IMR-90 (cell line): ENCODE measurements around the gene ANP32A. TPM values are rescaled to one million over a fixed set of nuclear protein-coding genes. Genes with fewer than 3 reads are reported as not detected.

ENCODE experiments used
- ATAC-seq: fragments of 200-7000 bp; cut with Tn5 transposase; 2 replicates; pipeline ENCODE4 v1.9.1; 2020; ENCODE audit warnings: low read depth, mild to moderate bottlenecking, moderate library complexity
- BruUV-seq: library from RNA; stranded (reverse); fragments of 400-500 nt; replicated peaks from 2 replicates; lab custom pipeline; 2021; lab: Mats Ljungman, UMichigan
- CTCF ChIA-PET: fragments of 300-600 bp; formaldehyde crosslinking; extraction: SDS; loops from one replicate; lab custom pipeline; 2021; ENCODE audit warnings: antibody characterized with exemption; lab: Yijun Ruan, JAX
- POLR2A ChIA-PET: fragments of 300-600 bp; sonication (Branson Sonifier 250); formaldehyde crosslinking; loops from one replicate; lab custom pipeline; 2022; ENCODE audit warnings: antibody characterized with exemption; ENCODE audit not compliant: unreplicated experiment; lab: Charles Lee
- DNase-seq: peaks from one replicate; pipeline ENCODE4 v3.0.0; 2013
- H2AFZ ChIP-seq: replicated peaks from 2 replicates; pipeline ENCODE3; 2013; ENCODE audit warnings: low read length, mild to moderate bottlenecking; ENCODE audit not compliant: poor library complexity
- H2AK5ac ChIP-seq: 2 replicates; pipeline ENCODE4 v1.6.1; 2013; ENCODE audit warnings: low read depth, low read length, inconsistent platforms
- H2AK9ac ChIP-seq: replicated peaks from 2 replicates; pipeline ENCODE3; 2013; ENCODE audit warnings: mild to moderate bottlenecking, low read depth, low read length, moderate library complexity; ENCODE audit not compliant: poor library complexity
- H2BK120ac ChIP-seq: 2 replicates; pipeline ENCODE4 v1.6.1; 2013; ENCODE audit warnings: low read depth, low read length, inconsistent platforms
- H2BK15ac ChIP-seq: 3 replicates; pipeline ENCODE4 v1.6.1; 2013; ENCODE audit warnings: low read depth, low read length, inconsistent platforms
- H2BK20ac ChIP-seq: 2 replicates; pipeline ENCODE4 v1.6.1; 2013; ENCODE audit warnings: low read depth, mild to moderate bottlenecking, inconsistent platforms, low read length, moderate library complexity
- H2BK5ac ChIP-seq: 2 replicates; pipeline ENCODE4 v1.6.1; 2013; ENCODE audit warnings: mild to moderate bottlenecking, low read depth, low read length, inconsistent platforms; ENCODE audit not compliant: poor library complexity, severe bottlenecking
- H3K14ac ChIP-seq: replicated peaks from 2 replicates; pipeline ENCODE4 v1.6.1; 2013; ENCODE audit warnings: low read depth, low read length, inconsistent platforms
- H3K18ac ChIP-seq: 2 replicates; pipeline ENCODE4 v1.6.1; 2013; ENCODE audit warnings: low read depth, low read length, control low read depth
- H3K23ac ChIP-seq: 2 replicates; pipeline ENCODE4 v1.6.1; 2013; ENCODE audit warnings: low read depth, low read length, inconsistent platforms
- H3K27ac ChIP-seq: 2 replicates; pipeline ENCODE4 v1.5.1; 2013; ENCODE audit warnings: mild to moderate bottlenecking, control low read depth, low read length; ENCODE audit not compliant: insufficient read depth
- H3K27me3 ChIP-seq: 2 replicates; pipeline ENCODE4 v1.6.1; 2013; ENCODE audit warnings: low read length; ENCODE audit not compliant: control insufficient read depth, insufficient read depth
- H3K36me3 ChIP-seq: 2 replicates; pipeline ENCODE4 v1.6.1; 2013; ENCODE audit warnings: low read length, mixed read lengths; ENCODE audit not compliant: control insufficient read depth, insufficient read depth
- H3K4ac ChIP-seq: 2 replicates; pipeline ENCODE4 v1.6.1; 2013; ENCODE audit warnings: low read depth, low read length, inconsistent platforms
- H3K4me1 ChIP-seq: 2 replicates; pipeline ENCODE4 v1.6.1; 2013; ENCODE audit warnings: low read length, mixed read lengths; ENCODE audit not compliant: control insufficient read depth, insufficient read depth
- H3K4me2 ChIP-seq: 2 replicates; pipeline ENCODE4 v1.6.1; 2013; ENCODE audit warnings: low read depth, mild to moderate bottlenecking, control low read depth, low read length, moderate library complexity
- H3K4me3 ChIP-seq: 2 replicates; pipeline ENCODE4 v1.5.1; 2013; ENCODE audit warnings: low read depth, mild to moderate bottlenecking, control low read depth, low read length, moderate library complexity; ENCODE audit not compliant: insufficient read depth
- H3K56ac ChIP-seq: 2 replicates; pipeline ENCODE4 v1.6.1; 2013; ENCODE audit warnings: low read length, inconsistent platforms; ENCODE audit not compliant: insufficient read depth; ENCODE audit errors: extremely low read depth
- H3K79me1 ChIP-seq, 2 experiments: 2 replicates each; pipeline ENCODE4 v1.6.1; 2013; ENCODE audit warnings: low read length in 2 of 2, inconsistent platforms in 1 of 2, low read depth in 1 of 2
- H3K9ac ChIP-seq: 2 replicates; pipeline ENCODE4 v1.6.1; 2013; ENCODE audit warnings: low read depth, low read length, control low read depth
- H3K9me1 ChIP-seq: 2 replicates; pipeline ENCODE4 v1.6.1; 2013; ENCODE audit warnings: low read length, inconsistent platforms; ENCODE audit not compliant: insufficient read depth
- H3K9me3 ChIP-seq: 2 replicates; pipeline ENCODE4 v1.6.1; 2013; ENCODE audit warnings: low read length; ENCODE audit not compliant: control insufficient read depth, insufficient read depth
- H4K20me1 ChIP-seq: 2 replicates; pipeline ENCODE4 v1.6.1; 2013; ENCODE audit warnings: low read length, inconsistent platforms; ENCODE audit not compliant: insufficient read depth
- H4K5ac ChIP-seq: 2 replicates; pipeline ENCODE4 v1.6.1; 2013; ENCODE audit warnings: mild to moderate bottlenecking, low read depth, low read length, control low read depth
- H4K8ac ChIP-seq, 2 experiments: 2 replicates each; pipeline ENCODE4 v1.6.1; 2013; ENCODE audit warnings: low read depth in 2 of 2, low read length in 2 of 2, control low read depth in 1 of 2, inconsistent platforms in 1 of 2
- H4K91ac ChIP-seq: 2 replicates; pipeline ENCODE4 v1.6.1; 2013; ENCODE audit warnings: low read depth, low read length, inconsistent platforms; ENCODE audit not compliant: insufficient read depth
- BHLHE40 ChIP-seq: fragments of 150-350 bp; IDR thresholded peaks from 2 replicates; pipeline ENCODE4 v1.6.1; 2016; ENCODE audit warnings: mild to moderate bottlenecking, low read depth, low read length
- MAFK ChIP-seq: IDR thresholded peaks from 2 replicates; pipeline ENCODE4 v1.6.1; 2012; ENCODE audit warnings: low read depth, low read length, improper control_type of control experiment
- MXI1 ChIP-seq: IDR thresholded peaks from 2 replicates; pipeline ENCODE4 v1.6.1; 2012; ENCODE audit warnings: low read depth, mild to moderate bottlenecking, low read length, moderate library complexity, borderline replicate concordance
- NFE2L2 ChIP-seq: fragments of 150-350 bp; IDR thresholded peaks from 2 replicates; pipeline ENCODE4 v1.6.1; 2016; ENCODE audit warnings: low read depth, mild to moderate bottlenecking, low read length
- POLR2A ChIP-seq: IDR thresholded peaks from 2 replicates; pipeline ENCODE4 v1.6.1; 2012; ENCODE audit warnings: mild to moderate bottlenecking, low read depth, low read length
- RCOR1 ChIP-seq: IDR thresholded peaks from 2 replicates; pipeline ENCODE4 v1.6.1; 2012; ENCODE audit warnings: mild to moderate bottlenecking, low read length, improper control_type of control experiment; ENCODE audit not compliant: insufficient replicate concordance
- RFX5 ChIP-seq: IDR thresholded peaks from 2 replicates; pipeline ENCODE4 v1.8.0; 2012; ENCODE audit warnings: low read depth, mild to moderate bottlenecking, low read length, moderate library complexity
- WGBS, 2 experiments: methylation state at CpG; one replicate each; pipeline versions ENCODE4 v1.1.5 to v1.1.7; 2013; ENCODE audit warnings: missing lambda C conversion rate in 2 of 2; ENCODE audit not compliant: insufficient read length in 1 of 2; ENCODE audit errors: extremely low coverage in 2 of 2; 5-methylcytosine and 5-hydroxymethylcytosine counted together
- dilution Hi-C: fragments of 300-500 bp; cut with HindIII; formaldehyde crosslinking; loops from one replicate; pipeline ENCODE4 v1.14.3; 2018; ENCODE audit warnings: low sequenced_read_pairs; ENCODE audit not compliant: unreplicated experiment
- in situ Hi-C: fragments of 300-500 bp; cut with MboI; formaldehyde crosslinking; loops from 3 replicates; pipeline ENCODE4 v1.14.3; 2019; ENCODE audit warnings: low sequenced_read_pairs, inconsistent platforms, mixed read lengths
- intact Hi-C: fragments of 100-400 bp; cut with micrococcal nuclease; formaldehyde crosslinking; loops from 2 replicates; pipeline ENCODE4 v1.10.0; 2022
- polyA plus RNA-seq, 3 experiments: library from polyadenylated mRNA; depleted of rRNA; stranded (reverse); fragments of >200 nt; gene quantifications; 2 replicates each; pipeline ENCODE4 v1.2.3, GENCODE V29; 2012; ENCODE audit warnings: low replicate concordance in 1 of 3
- total RNA-seq: library from RNA; depleted of rRNA; stranded (reverse); fragments of >200 nt; gene quantifications from 2 replicates; pipeline ENCODE4 v1.2.3, GENCODE V29; 2012

Gene ANP32A
- total and polyA plus RNA-seq, 2 of the 4 experiments (the other 2 are of a cell fraction): 62.4 to 72.8 TPM

- dilution Hi-C loops: no loop called here
- Histone ChIP-seq H2BK15ac (no peak overlapping the region), H3K14ac (no peak overlapping the region), H4K20me1 (peaks cover 12% of the 10 kb centered on the region; the same call in 1 of the 2 replicates), H2AK5ac (no peak overlapping the region), H3K9me1 (peaks cover 3% of the 10 kb centered on the region; the same call in 1 of the 2 replicates), H3K4ac (no peak overlapping the region), H3K27ac (no peak overlapping the region), H2AFZ (no peak overlapping the region), H2BK5ac (no peak overlapping the region), H3K18ac (no peak overlapping the region), H3K4me1 (no peaks in the 10 kb centered on the region), H3K9me3 (no peaks in the 10 kb centered on the region), H3K36me3 (peaks cover 56% of the 10 kb centered on the region), H3K9ac (no peak overlapping the region), H4K8ac (no peak overlapping the region), H2BK20ac (no peak overlapping the region), H3K79me1 (peaks cover 8 to 19% of the 10 kb centered on the region in 2 experiments), H2AK9ac (no peak overlapping the region), H2BK120ac (no peak overlapping the region), H4K5ac (no peak overlapping the region), H3K27me3 (no peaks in the 10 kb centered on the region), H3K23ac (no peak overlapping the region), H4K91ac (no peak overlapping the region), H3K56ac (no peak overlapping the region), H3K4me2 (no peak overlapping the region), H3K4me3 (no peak overlapping the region)
- DNase-seq (no peak), ATAC-seq (no peak)
- ChIA-PET CTCF (no interaction called here), POLR2A (no interaction called here)
- no TSS peak for BruUV-seq
- no peak for TF ChIP-seq RCOR1
- TF ChIP-seq BHLHE40: no peak
- no peak for TF ChIP-seq MXI1
- TF ChIP-seq RFX5: no peak
- no peak for TF ChIP-seq NFE2L2
- no peak for TF ChIP-seq MAFK
- no peak for TF ChIP-seq POLR2A
- in situ Hi-C loops: no loop called here
- WGBS, 2 experiments: 91% methylated on average over 8 of the region's 17 CpGs; no CpG with 5 or more reads in 1 of the 2 experiments
- intact Hi-C loops: loop anchor here (5.0 kb wide), 1 partner anchor 35 kb away; no protein-coding TSS in a partner anchor
Measured at GRCh38 chr15:68781766-68782588, 38.7 kb downstream of the ANP32A start.
